ENCODE results near the gene NSD2.

NSD2 gene

DNA sequence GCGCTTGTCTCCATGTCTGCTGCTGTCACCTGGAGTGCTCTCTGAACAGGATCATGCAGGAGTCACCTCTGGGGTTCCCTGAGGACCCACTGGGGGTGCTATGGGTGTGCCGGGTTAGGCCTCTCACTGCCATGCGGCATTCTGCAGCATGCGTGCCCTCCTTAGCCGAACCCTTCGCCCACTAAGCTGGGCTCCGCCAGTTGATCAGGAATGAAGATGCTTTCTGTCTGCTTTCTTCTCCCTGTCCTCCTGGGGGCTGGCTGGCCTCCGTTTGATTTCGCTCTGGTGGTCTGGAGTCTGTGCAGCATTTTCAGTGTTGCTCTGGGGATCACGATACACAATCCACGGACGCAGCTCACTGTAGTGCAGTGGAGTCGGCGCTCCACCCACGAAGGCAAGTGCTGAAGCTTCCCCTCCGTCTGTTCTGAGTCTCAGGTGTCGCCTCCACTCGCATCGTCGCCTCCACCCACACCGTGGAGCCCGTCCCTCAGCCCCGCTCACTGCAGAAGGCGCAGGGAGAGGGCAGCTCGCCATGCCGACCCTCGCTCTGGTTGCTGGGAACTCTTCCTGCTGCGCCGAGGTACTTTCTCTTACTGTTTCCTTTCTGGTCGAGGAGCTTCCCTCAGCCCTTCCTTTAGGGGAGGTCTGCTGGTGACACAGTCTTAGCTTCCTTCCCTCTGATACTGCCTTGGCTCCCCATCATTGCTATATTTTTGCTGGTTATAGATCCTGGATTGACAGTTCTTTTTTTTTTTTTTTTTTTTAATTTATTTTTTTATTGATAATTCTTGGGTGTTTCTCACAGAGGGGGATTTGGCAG lies 44.5 kb upstream of the NSD2 start:
- ChIA-PET POLR2A (no interaction called here), CTCF (interaction anchor here (0.7 kb wide), 1 partner anchor 49 kb away, joined by 3 read pairs; no protein-coding TSS in a partner anchor)
- no peak for DNase-seq (ENCODE audit: extremely low spot score)
- TF ChIP-seq SUZ12 (IDR thresholded peaks at IDR 0.05) (no peak), HDGF (IDR thresholded peaks at IDR 0.05; ENCODE audit: borderline replicate concordance) (no peak), L3MBTL2 (conservative IDR thresholded peaks at IDR 0.05) (no peak)

GRCh38 chr4:1830234-1830633 lies 41.0 kb upstream of the NSD2 start:
- no peak for TF ChIP-seq SUZ12 (IDR thresholded peaks at IDR 0.05)
- no peak for TF ChIP-seq ARNT (IDR thresholded peaks at IDR 0.05)
- no peak for TF ChIP-seq TARDBP (IDR thresholded peaks at IDR 0.05)
- TF ChIP-seq FOXM1 (IDR thresholded peaks at IDR 0.05; ENCODE audit: borderline replicate concordance) = no peak
- TF ChIP-seq ELF4 (IDR thresholded peaks at IDR 0.05) = no peak
- no peak for TF ChIP-seq FOXA1 (IDR thresholded peaks at IDR 0.05)
- no peak for TF ChIP-seq PKNOX1 (IDR thresholded peaks at IDR 0.05)
- no peak for TF ChIP-seq SP1 (IDR thresholded peaks at IDR 0.05)
- no peak for TF ChIP-seq FOXK2 (IDR thresholded peaks at IDR 0.05)
- no peak for TF ChIP-seq BHLHE40 (IDR thresholded peaks at IDR 0.05; ENCODE audit: borderline replicate concordance)
- TF ChIP-seq ZNF384 (IDR thresholded peaks at IDR 0.05) = no peak
- no peak for TF ChIP-seq L3MBTL2 (conservative IDR thresholded peaks at IDR 0.05)
- TF ChIP-seq CTBP1 (IDR thresholded peaks at IDR 0.05; ENCODE audit: borderline replicate concordance) = no peak
- no peak for TF ChIP-seq HDGF (IDR thresholded peaks at IDR 0.05; ENCODE audit: borderline replicate concordance)
- TF ChIP-seq NFRKB (IDR thresholded peaks at IDR 0.05) = no peak
- no peak for TF ChIP-seq LEF1 (IDR thresholded peaks at IDR 0.05; ENCODE audit: borderline replicate concordance)
- ChIA-PET POLR2A (no interaction called here), CTCF (interaction anchor here (1.3 kb wide), 1 partner anchor 137 kb away, joined by 3 read pairs; no protein-coding TSS in a partner anchor)
- no peak for DNase-seq (ENCODE audit: extremely low spot score)

DNA sequence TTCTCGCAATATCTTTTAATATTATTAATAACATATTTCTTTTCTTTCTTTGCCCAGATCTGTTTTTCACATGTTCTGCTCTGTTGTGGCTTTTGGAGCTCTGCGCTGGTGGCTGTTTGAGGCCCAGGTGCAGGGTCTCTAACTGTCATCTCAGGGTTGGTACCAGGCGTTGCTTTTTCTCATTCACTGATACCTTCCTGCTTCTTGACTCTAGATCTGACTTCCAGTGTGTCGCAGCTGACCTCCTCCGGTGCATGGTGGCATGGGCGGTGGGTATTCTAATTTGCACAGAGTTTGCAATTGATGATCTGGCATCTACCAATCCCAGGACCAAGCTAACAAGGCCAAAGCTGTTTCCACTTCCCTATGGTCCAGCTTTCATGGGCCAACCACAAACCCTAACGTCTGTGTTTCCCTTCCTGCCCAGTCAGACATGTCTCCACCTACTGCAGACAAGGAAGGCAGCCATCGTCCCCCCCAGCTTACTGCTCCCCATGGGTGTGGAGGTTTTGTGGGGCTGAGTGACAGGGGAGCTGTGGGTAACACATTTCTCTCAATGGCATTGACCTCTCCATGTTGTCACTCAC lies 40.5 kb upstream of the NSD2 start:
- POLR2A ChIA-PET = no interaction called here
- CTCF ChIA-PET = interaction anchor here (1.0 to 1.3 kb wide), 2 partner anchors 83 to 137 kb away, joined by 3 read pairs; no protein-coding TSS in a partner anchor
- no peak for DNase-seq (ENCODE audit: extremely low spot score)
- TF ChIP-seq FOXA1 (IDR thresholded peaks at IDR 0.05) = no peak

- POLR2A ChIA-PET = no interaction called here
- TF ChIP-seq ZNF384 (IDR thresholded peaks at IDR 0.05) = no peak
- TF ChIP-seq FOXK2 (IDR thresholded peaks at IDR 0.05) = no peak
- TF ChIP-seq PKNOX1 (IDR thresholded peaks at IDR 0.05) = no peak
- TF ChIP-seq L3MBTL2 (conservative IDR thresholded peaks at IDR 0.05) = no peak
- TF ChIP-seq FOXA1 (IDR thresholded peaks at IDR 0.05) = no peak
- no peak for TF ChIP-seq SP1 (IDR thresholded peaks at IDR 0.05)
- no peak for TF ChIP-seq CTBP1 (IDR thresholded peaks at IDR 0.05; ENCODE audit: borderline replicate concordance)
- no peak for TF ChIP-seq BHLHE40 (IDR thresholded peaks at IDR 0.05; ENCODE audit: borderline replicate concordance)
- no peak for TF ChIP-seq NFRKB (IDR thresholded peaks at IDR 0.05)
- TF ChIP-seq FOXM1 (IDR thresholded peaks at IDR 0.05; ENCODE audit: borderline replicate concordance) = no peak
- TF ChIP-seq HDGF (IDR thresholded peaks at IDR 0.05; ENCODE audit: borderline replicate concordance) = no peak
- TF ChIP-seq ARNT (IDR thresholded peaks at IDR 0.05) = no peak
- TF ChIP-seq SUZ12 (IDR thresholded peaks at IDR 0.05) = no peak
- TF ChIP-seq ELF4 (IDR thresholded peaks at IDR 0.05) = no peak
- TF ChIP-seq LEF1 (IDR thresholded peaks at IDR 0.05; ENCODE audit: borderline replicate concordance) = no peak
- TF ChIP-seq TARDBP (IDR thresholded peaks at IDR 0.05) = no peak
- no peak for DNase-seq (ENCODE audit: extremely low spot score)
- CTCF ChIA-PET = interaction anchor here (1.0 kb wide), 1 partner anchor 83 kb away, joined by 3 read pairs; no protein-coding TSS in a partner anchor
Observed at GRCh38 chr4:1831331-1831730, 39.9 kb upstream of the NSD2 start.

DNA sequence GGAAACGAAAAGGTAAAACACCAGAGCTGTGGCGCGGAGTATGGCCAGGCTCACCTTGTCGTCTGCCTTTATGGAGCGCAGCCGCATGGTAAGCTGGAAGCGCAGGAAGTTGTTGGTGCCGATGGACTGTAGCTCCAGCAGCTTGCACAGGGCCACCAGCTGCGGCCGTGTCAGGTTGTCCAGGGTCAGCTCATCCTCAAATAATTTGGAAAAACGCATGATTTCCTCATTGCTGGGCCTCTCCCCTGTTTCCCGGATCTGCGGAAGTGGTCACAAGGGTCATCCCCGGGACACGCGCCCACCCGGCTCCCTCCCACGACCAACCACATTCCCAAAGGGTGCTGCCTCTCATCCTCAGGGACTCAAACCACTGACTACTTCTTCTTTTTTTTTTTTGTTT lies 38.5 kb upstream of the NSD2 start:
- DNase-seq (ENCODE audit: extremely low spot score) = no peak
- TF ChIP-seq LEF1 (IDR thresholded peaks at IDR 0.05; ENCODE audit: borderline replicate concordance) = no peak
- TF ChIP-seq FOXK2 (IDR thresholded peaks at IDR 0.05) = no peak
- no peak for TF ChIP-seq FOXM1 (IDR thresholded peaks at IDR 0.05; ENCODE audit: borderline replicate concordance)
- TF ChIP-seq PKNOX1 (IDR thresholded peaks at IDR 0.05) = no peak
- no peak for TF ChIP-seq ARNT (IDR thresholded peaks at IDR 0.05)
- no peak for TF ChIP-seq CTBP1 (IDR thresholded peaks at IDR 0.05; ENCODE audit: borderline replicate concordance)
- TF ChIP-seq SP1 (IDR thresholded peaks at IDR 0.05) = no peak
- no peak for TF ChIP-seq FOXA1 (IDR thresholded peaks at IDR 0.05)
- TF ChIP-seq ELF4 (IDR thresholded peaks at IDR 0.05) = no peak
- TF ChIP-seq NFRKB (IDR thresholded peaks at IDR 0.05) = no peak
- TF ChIP-seq L3MBTL2 (conservative IDR thresholded peaks at IDR 0.05) = no peak
- TF ChIP-seq HDGF (IDR thresholded peaks at IDR 0.05; ENCODE audit: borderline replicate concordance) = no peak
- CTCF ChIA-PET = no interaction called here
- POLR2A ChIA-PET = no interaction called here
